GM04504 (cell line): ENCODE measurements around the gene CETN1.

ENCODE experiments used
- DNase-seq: peaks from one replicate; pipeline ENCODE4 v3.0.0-alpha.2; 2012; ENCODE audit warnings: low read depth

CETN1 gene

GRCh38 chr18:623761-624620, 43.8 kb downstream of the CETN1 start:
- peak; percentile 36 for DNase-seq

- DNase-seq = peak; percentile 19
Measured at GRCh38 chr18:627231-627630, 47.1 kb downstream of the CETN1 start.

GRCh38 chr18:629269-630150, 49.3 kb downstream of the CETN1 start:
- no peak for DNase-seq

GRCh38 chr18:631560-631959, 51.4 kb downstream of the CETN1 start:
- DNase-seq = no peak
